Measurements from ENCODE around the gene TAF11L8. TPM values are rescaled to one million over a fixed set of nuclear protein-coding genes. Genes with fewer than 3 reads are reported as not detected.
"Not testable (repeated sequence)": the region's sequence is repeated elsewhere in the genome, so short reads cannot be mapped to it uniquely, and the experiment has no call there.

Gene TAF11L8

DNA sequence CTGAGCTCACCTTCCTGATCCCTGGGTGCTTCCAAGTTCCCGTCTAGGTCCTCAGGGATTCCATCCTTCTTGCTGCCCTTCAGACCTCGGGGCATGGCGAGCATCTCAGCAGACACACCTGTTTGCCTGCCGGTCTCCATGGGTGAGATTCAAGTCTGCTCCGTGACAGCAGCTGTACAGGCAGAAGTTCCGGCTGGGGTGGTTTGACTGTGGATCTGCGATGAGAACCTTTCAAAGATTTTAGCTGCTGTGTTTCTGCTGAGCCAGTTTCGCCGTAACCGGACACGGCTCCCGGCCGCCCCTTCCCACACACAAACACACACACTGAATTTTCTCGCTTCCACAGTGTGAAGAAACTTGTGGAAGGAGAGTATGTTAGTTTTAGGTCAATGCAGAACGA, 3.5 kb upstream of the TAF11L8 start, which contains the start of gene TAF11L9:
Gene TAF11L9, minus strand, starts transcription at position 140 of the 400 bp plus-strand sequence.
- not testable (repeated sequence) for H3K14ac ChIP-seq (ENCODE audit: low read length); DNase-seq (ENCODE audit: low spot score)
- no CpG with 5 or more reads among the region's 15 CpGs for WGBS, 2 donors (ENCODE audit: extremely low coverage in 2 of 2, insufficient read length in 2 of 2, insufficient replicate concordance in 1 of 2)

GRCh38 chr5:17585658-17586057, 5.1 kb downstream of the TAF11L8 start, which contains the start of gene TAF11L7:
TAF11L7 (minus strand) TSS chr5:17585758.
- H3K14ac ChIP-seq (ENCODE audit: low read length); H3K4ac ChIP-seq (ENCODE audit: low read length); H2BK120ac ChIP-seq (ENCODE audit: low read depth, low read length); H3K79me1 ChIP-seq (ENCODE audit: low read depth, low read length); H2BK15ac ChIP-seq (ENCODE audit: low read length); H3K9ac ChIP-seq (ENCODE audit: low read depth, low read length, poor library complexity); H3K4me1 ChIP-seq (ENCODE audit: control insufficient read depth in 2 of 2, insufficient read depth in 1 of 2, low read depth in 1 of 2, low read length in 2 of 2); H2AFZ ChIP-seq (ENCODE audit: low read length); H3K4me2 ChIP-seq (ENCODE audit: insufficient read depth, low read length, poor library complexity, severe bottlenecking); H2BK12ac ChIP-seq (ENCODE audit: low read length); H2BK5ac ChIP-seq (ENCODE audit: low read length); H3K23ac ChIP-seq (ENCODE audit: low read depth, low read length, poor library complexity); H3K36me3 ChIP-seq (replicated peaks in 1 of 2; ENCODE audit: control insufficient read depth in 2 of 2, insufficient read depth in 2 of 2, low read length in 2 of 2); H3K18ac ChIP-seq (ENCODE audit: low read length); H4K8ac ChIP-seq (ENCODE audit: low read depth, low read length); H3K27ac ChIP-seq (replicated peaks; ENCODE audit: low read length); DNase-seq (ENCODE audit: low spot score); H3K9me3 ChIP-seq (replicated peaks in 1 of 2; ENCODE audit: control insufficient read depth in 2 of 2, insufficient read depth in 1 of 2, low read depth in 1 of 2, low read length in 2 of 2); H4K91ac ChIP-seq (ENCODE audit: low read depth, low read length, poor library complexity); H3K27me3 ChIP-seq (ENCODE audit: control insufficient read depth in 3 of 3, insufficient read depth in 3 of 3, low read depth in 1 of 3, low read length in 3 of 3); H3K4me3 ChIP-seq (ENCODE audit: low read length in 2 of 2); H2AK5ac ChIP-seq (ENCODE audit: low read depth, low read length): not testable (repeated sequence)
- no CpG with 5 or more reads among the region's 16 CpGs for WGBS, 2 donors (ENCODE audit: extremely low coverage in 2 of 2, insufficient read length in 2 of 2, insufficient replicate concordance in 1 of 2)

More for the DNA sequence above, 3.5 kb upstream of the TAF11L8 start, which contains the start of gene TAF11L9:
- H2BK5ac ChIP-seq (ENCODE audit: low read length); H2AK5ac ChIP-seq (ENCODE audit: low read depth, low read length); H3K4me3 ChIP-seq (ENCODE audit: low read length in 2 of 2); H2BK120ac ChIP-seq (ENCODE audit: low read depth, low read length); H3K27me3 ChIP-seq (ENCODE audit: control insufficient read depth in 3 of 3, insufficient read depth in 3 of 3, low read depth in 1 of 3, low read length in 3 of 3); H3K4ac ChIP-seq (ENCODE audit: low read length); H4K91ac ChIP-seq (ENCODE audit: low read depth, low read length, poor library complexity); H2AFZ ChIP-seq (ENCODE audit: low read length); H2BK15ac ChIP-seq (ENCODE audit: low read length); H3K79me1 ChIP-seq (ENCODE audit: low read depth, low read length); H3K23ac ChIP-seq (ENCODE audit: low read depth, low read length, poor library complexity); H4K8ac ChIP-seq (ENCODE audit: low read depth, low read length); H3K36me3 ChIP-seq (replicated peaks in 1 of 2; ENCODE audit: control insufficient read depth in 2 of 2, insufficient read depth in 2 of 2, low read length in 2 of 2); H3K9me3 ChIP-seq (replicated peaks in 1 of 2; ENCODE audit: control insufficient read depth in 2 of 2, insufficient read depth in 1 of 2, low read depth in 1 of 2, low read length in 2 of 2); H2BK12ac ChIP-seq (ENCODE audit: low read length); H3K9ac ChIP-seq (ENCODE audit: low read depth, low read length, poor library complexity); H3K27ac ChIP-seq (replicated peaks; ENCODE audit: low read length); H3K4me1 ChIP-seq (ENCODE audit: control insufficient read depth in 2 of 2, insufficient read depth in 1 of 2, low read depth in 1 of 2, low read length in 2 of 2); H3K18ac ChIP-seq (ENCODE audit: low read length); H3K4me2 ChIP-seq (ENCODE audit: insufficient read depth, low read length, poor library complexity, severe bottlenecking): not testable (repeated sequence)

Small RNA genes within 50 kb of the gene (small RNA-seq; reads per million reads assigned to genes)
- not detected for gene AC233724.3 (ENCODE audit: insufficient read depth)
- not detected for gene AC233724.6 (ENCODE audit: insufficient read depth)
- gene AC233724.7 (ENCODE audit: insufficient read depth): not detected
